HL-60/S4 treated with phorbol 12-myristate 13-acetate at 8.2 ng/mL for 4 days and 3 days (cell line): ENCODE measurements around the gene PARVB.

Experiments
- in situ Hi-C: fragments of 300-500 bp; cut with MboI; formaldehyde crosslinking; loops from 2 replicates; pipeline ENCODE4 v1.15.0; 2022; ENCODE audit warnings: low sequenced_read_pairs

PARVB gene

DNA sequence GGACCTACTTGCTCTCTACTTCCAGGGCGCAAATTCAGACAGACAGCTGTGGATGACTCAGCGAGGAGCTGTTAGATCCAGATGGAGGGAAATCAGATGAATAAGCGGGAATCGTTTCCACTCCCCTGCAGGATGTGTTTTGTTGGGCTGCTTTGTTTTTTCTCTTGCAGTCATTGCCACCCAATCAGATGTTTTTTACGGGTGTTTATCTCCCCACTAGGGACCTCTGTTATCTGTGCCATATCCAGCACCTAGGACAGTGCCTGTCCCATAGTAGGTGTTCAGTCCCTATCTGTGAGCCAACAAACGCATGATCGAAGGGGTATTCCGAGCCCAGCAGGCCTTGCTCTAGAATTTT is 105.5 kb downstream of the PARVB start:
- in situ Hi-C loops = no loop called here

DNA sequence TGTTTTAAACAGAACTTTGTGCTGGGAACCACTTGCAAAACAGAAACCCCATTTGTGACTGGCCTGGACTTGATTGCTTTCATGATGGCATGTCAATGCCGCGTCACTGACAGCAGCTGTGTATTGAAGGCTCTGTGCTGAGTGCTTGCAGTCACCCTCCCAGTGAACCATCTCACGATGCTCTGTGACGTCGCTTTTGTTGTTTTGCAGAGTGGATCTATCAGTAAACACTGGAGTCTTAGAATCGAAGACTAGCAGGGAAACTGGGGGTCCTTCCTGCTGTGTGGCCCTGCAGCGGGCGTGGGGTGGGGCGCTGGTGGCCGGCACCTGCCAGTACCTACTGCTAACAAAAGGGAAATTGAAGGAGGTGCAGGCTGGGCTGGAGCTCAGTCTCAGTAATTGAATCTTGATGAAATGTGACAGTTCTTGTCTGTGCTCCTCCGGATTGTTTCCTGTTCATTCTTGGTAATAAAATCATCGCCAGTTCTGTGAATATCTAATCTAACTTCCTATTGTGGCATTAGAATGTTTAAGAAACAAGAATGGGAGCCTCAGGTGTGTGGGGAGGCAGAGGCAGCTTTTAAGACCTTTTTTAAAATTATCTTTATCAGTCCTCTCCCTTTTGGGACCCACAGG is 106.1 kb downstream of the PARVB start:
- in situ Hi-C loops = no loop called here

DNA sequence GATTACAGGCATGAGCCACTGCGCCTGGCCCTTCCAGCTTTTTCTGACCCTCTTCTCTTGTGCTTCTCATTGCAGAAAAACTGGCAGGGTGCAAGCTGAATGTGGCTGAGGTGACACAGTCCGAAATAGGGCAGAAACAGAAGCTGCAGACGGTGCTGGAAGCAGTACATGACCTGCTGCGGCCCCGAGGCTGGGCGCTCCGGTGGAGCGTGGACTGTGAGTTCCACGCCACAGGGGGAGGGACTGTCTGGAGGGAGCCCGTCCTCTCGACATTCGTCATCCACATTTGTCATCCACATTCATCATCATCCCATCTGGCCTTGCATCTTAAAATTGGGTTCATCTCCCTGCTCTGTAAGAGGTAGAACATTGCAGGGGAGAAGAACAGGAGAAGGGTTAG is 107.3 kb downstream of the PARVB start:
- in situ Hi-C loops = no loop called here

DNA sequence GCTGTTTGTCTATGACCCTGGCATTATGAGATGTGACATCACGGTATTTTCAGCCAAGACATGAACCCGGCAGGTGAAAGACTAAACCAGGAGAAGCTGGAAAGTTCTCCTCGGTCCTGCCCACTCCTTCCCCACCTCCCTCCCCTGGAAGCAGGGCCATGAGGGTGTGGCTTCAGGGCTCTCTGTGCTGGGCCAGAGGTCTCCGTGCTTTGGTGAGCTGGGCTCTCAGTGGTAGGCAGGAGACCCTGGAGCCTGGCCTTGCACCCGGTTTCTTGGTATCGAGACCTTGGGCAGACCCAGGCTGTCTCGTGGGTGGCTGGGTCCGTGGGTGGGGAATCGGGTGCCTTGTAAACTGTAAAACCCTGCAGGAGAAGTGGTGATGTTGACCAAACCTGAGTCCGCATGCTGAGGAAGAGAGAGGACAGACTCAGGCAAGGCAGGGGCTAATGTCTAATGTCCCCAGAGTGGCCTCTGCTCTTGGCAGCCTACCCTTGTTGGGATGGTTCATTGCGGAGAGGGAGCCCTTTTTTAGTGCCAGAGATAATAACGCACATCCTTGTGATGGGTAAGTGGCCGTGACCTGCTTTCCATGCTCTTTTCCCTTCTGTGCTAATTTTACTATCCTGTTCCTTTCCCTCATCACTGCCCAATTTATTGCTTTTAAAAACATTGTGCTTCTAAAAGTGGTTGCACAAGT is 108.0 kb downstream of the PARVB start:
- in situ Hi-C loops = no loop called here

DNA sequence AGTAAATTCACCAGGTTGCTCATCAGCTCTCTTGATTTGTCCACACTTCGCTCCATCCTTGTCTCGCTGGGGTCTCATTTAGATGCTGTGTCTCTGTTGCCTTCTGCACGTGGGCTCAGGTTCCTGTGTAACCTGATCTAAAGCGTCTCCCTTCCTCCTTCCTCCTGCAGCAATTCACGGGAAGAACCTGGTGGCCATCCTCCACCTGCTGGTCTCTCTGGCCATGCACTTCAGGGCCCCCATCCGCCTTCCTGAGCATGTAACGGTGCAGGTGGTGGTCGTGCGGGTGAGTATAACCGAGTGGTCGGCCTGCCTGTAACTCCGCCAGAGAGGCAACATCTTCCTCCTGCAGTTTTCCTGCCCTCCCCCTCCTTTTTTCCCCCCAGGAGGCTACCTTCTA is 108.6 kb downstream of the PARVB start:
- in situ Hi-C loops = no loop called here

DNA sequence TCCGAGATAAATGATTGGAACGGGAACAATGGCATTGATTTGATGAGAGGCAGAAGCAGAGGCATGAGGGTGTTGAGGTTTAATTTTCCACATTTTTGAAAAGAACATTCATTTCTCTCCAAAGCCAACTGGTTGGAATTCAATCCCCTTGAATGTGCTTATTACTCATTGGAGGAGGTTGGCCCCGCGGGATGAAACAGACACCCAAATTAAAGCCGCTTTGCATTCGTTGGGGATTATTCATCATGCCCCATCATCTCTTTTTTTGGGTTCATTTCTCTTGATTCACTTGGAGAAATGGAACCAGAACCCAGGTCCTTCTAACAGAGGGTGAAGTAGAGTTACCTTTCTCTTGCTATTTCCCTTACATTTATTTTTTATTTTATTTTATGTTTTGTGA is 109.1 kb downstream of the PARVB start:
- in situ Hi-C loops = no loop called here

- in situ Hi-C loops = no loop called here
These were observed 109.9 kb downstream of the PARVB start for GRCh38 chr22:44133901-44134571.

GRCh38 chr22:44136112-44136511 is 112.0 kb downstream of the PARVB start:
- in situ Hi-C loops = no loop called here

- in situ Hi-C loops = no loop called here
These were observed 112.7 kb downstream of the PARVB start for GRCh38 chr22:44136786-44137185.

DNA sequence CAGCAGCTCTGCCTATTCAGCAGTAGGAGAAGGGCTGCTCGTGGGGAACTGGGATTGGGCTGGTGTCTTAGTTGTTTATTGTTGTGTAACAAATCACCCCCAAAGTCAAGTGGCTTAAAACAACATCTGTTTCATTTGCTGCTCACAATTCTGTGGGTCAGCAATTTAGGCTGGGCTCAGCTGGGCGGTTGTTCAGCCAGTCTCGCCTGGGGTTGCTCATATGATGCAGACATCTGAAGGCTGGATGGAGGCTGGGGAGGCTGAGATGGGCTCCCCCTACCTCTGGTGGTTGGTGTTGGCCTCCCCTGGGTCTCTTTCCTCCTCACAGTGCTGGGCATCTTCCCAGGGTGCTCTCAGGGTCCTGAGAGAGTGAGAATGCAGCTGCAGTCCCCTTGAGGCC is 113.3 kb downstream of the PARVB start:
- in situ Hi-C loops = no loop called here

DNA sequence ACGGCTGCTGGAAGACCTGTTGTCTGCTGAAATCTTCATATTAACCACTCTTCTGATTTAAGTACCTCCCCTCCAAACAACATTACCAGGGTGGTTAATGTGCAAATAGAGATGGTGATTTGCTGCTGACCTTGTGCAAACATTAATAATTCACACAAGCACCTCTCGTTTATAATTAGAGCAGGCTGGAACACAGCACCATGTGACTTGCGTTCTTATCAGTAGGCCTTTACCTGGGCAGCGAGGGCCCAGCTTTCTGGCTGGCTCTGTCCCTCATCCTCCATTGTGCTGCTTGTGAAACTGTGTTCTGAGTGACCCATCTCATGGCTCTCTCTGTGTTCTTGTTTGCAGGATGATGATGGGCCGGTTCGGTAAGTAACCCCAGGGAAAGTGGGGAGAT is 115.7 kb downstream of the PARVB start:
- in situ Hi-C loops = no loop called here

DNA sequence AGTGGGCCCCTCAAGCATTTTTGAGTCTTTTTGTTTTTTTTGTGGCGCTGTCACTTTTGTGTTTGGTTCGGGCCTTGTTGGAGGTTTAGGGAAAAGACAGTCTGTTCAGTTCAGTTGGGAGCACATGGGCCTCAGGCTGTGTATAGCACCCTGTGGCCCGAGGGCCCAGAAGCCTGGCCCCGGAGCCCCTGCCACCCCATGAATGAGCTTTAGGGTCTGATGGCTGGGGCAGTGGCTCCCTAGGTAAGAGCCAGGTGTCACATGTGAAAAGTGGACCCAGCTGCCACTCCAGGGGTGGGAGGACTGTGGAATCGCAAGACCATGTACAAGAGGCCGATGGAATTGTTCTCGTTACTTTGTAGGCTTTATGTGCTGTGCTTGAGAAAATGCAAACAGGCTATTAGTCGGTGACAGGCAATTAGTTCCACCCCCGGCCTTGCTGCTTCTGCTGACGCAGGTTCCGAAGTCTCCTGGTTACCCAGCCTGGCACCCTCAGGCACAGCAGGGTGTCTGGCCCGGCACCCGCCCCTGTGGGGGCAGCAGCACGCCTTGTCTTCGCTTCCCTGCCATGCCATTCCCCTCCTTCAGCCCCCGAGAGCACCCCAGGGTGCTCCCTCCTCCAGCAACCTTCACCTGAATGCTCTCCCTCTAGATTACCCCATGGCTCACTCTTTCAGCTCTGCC is 118.5 kb downstream of the PARVB start:
- in situ Hi-C loops = no loop called here

- in situ Hi-C loops = no loop called here
These were observed 119.0 kb downstream of the PARVB start for GRCh38 chr22:44143105-44143474.

DNA sequence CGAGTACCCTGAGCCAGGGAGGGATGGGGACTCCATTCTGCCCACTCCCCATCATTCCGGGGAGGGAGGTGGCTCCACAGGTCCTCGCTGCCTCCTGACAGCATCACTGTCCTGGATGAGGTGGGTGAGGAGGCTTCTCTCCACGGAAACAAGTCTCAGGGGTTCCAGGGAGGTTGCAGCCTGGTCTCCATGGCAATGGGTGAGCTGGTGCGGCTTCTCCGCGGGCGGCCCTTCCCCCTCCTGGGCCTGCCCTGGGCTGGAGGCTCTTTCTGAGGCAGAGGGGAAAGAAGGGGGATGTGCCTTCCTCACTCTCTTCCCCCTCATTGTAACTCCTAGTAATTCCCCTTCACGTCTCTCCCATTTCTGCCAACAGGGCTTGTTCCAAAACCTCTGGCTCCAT is 119.5 kb downstream of the PARVB start:
- in situ Hi-C loops = no loop called here

DNA sequence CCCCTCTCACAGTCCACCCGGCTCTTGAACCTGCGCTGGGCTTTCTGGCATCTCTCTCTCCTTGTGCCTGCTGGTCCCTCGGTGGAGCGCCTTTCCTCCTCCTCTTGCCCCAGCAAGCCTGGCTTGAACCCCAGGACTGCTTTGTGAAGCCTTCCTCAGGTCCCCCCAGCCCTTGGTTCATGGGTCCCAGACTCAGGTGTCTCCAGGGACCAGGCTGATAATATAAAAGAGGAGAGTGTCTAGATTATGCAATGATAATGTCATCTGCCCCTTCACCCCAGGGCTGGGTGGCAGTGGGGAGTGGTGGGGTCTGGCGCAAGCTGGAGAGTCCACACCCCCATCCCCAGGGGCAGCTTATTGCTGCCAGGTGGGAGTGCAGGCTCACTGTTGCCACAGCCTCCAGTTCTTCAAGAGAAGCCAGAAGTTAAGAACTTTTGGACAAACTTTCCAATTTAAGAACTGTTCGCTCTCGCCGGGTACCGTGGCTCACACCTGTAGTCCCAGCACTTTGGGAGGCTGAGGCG is 120.0 kb downstream of the PARVB start:
- in situ Hi-C loops = no loop called here

DNA sequence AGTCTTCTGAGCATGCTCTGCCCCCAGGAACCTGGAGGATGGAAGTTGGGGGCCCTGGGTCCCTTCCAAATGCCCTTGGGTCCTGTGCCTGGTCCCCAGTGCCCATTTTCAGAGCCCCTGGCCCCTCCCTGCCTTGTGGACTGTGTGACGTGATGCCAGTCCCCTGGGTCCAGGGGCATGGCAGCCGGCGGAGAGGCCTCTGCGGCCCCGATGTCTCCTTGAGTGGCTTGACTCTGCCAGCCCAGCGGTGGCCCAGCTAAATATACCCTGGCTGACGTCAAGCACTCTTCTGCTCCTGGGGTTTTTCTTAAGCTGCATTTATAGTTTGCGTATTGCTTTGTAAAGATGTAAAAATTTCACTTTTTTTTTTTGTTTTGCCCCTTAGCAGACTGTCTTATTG is 121.4 kb downstream of the PARVB start:
- in situ Hi-C loops = no loop called here

GRCh38 chr22:44146088-44146861 is 122.2 kb downstream of the PARVB start:
- in situ Hi-C loops = no loop called here

DNA sequence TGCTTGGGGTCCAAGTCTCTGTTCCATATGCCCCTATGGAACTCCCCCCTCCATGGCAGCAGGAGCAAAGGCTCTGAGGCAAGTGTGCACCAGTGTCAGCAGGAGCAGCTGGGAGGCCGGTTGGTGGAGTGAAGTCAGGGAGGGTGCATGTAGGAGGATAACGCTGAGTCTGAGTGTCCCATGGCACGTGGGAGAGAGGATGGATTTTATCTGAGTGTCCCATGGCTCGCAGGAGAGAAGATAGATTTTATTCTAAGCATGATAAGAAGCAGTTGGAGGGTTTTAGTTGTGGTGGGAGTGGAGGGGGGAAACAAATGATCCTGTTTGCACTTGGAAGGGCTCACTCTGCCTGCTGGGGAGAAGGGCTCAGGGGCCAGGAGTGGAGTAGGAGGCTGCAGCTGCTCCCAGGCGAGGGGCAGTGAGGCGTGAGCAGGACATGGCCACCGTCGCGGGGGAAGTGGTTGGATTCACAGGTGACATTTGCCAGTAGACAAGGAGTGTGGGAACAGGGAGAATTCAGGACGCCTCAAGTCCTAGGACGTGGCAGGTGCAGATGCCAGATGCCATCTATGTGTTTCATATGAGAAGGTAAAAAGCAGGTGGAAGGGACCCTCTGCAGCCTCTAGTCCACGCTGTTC is 123.0 kb downstream of the PARVB start:
- in situ Hi-C loops = no loop called here

- in situ Hi-C loops = no loop called here
These were observed 123.9 kb downstream of the PARVB start for GRCh38 chr22:44147821-44148574.

GRCh38 chr22:44151676-44152075 is 127.6 kb downstream of the PARVB start:
- in situ Hi-C loops = no loop called here
